CD4-positive, alpha-beta T cell (primary cell): ENCODE results near the gene TENM4. TPM values are rescaled to one million over a fixed set of nuclear protein-coding genes. Genes with fewer than 3 reads are reported as not detected.

ENCODE experiments used
- ATAC-seq: fragments of 200-7000 bp; cut with Tn5 transposase; one replicate; pipeline ENCODE4 v1.10.0; 2022; ENCODE audit warnings: mild to moderate bottlenecking; ENCODE audit not compliant: poor library complexity
- CTCF ChIA-PET: fragments of 350-600 bp; sonication (Branson Sonifier 250); formaldehyde crosslinking; loops from one replicate; lab custom pipeline; 2021; ENCODE audit warnings: antibody characterized with exemption, inconsistent platforms; lab: Charles Lee
- POLR2A ChIA-PET: fragments of 350-600 bp; sonication (Branson Sonifier 250); formaldehyde crosslinking; loops from one replicate; lab custom pipeline; 2021; ENCODE audit warnings: antibody characterized with exemption, inconsistent platforms; lab: Charles Lee
- DNase-seq, 14 experiments: peaks; one replicate each; pipeline ENCODE4 v3.0.0-alpha.2; 2013 to 2020; ENCODE audit warnings: mixed read lengths in 2 of 14
- H3K27ac ChIP-seq, 2 donors: one replicate each; pipeline versions ENCODE4 v1.5.1 to v1.7.0; 2013; ENCODE audit warnings: low read length in 2 of 2, low read depth in 1 of 2, mild to moderate bottlenecking in 1 of 2
- H3K27me3 ChIP-seq, 2 experiments: 1 replicate in 1 of 2; 2 replicates in 1 of 2; pipeline versions ENCODE4 v1.6.1 to v1.7.0; 2013; ENCODE audit warnings: low read length in 2 of 2, control low read depth in 1 of 2, mild to moderate bottlenecking in 1 of 2, moderate library complexity in 1 of 2; ENCODE audit not compliant: insufficient read depth in 2 of 2, control insufficient read depth in 1 of 2
- H3K36me3 ChIP-seq: one replicate; pipeline ENCODE4 v1.6.1; 2013; ENCODE audit warnings: low read length, control low read depth; ENCODE audit not compliant: insufficient read depth
- H3K4me1 ChIP-seq: one replicate; pipeline ENCODE4 v1.6.1; 2013; ENCODE audit warnings: low read length, control low read depth; ENCODE audit not compliant: insufficient read depth
- H3K4me3 ChIP-seq: one replicate; pipeline ENCODE4 v1.5.1; 2013; ENCODE audit warnings: mild to moderate bottlenecking, low read length, moderate library complexity
- H3K9me3 ChIP-seq, 2 experiments: 1 replicate in 1 of 2; 2 replicates in 1 of 2; pipeline versions ENCODE4 v1.6.1 to v1.7.0; 2013; ENCODE audit warnings: low read length in 2 of 2, mild to moderate bottlenecking in 2 of 2, control low read depth in 1 of 2, moderate library complexity in 1 of 2; ENCODE audit not compliant: control insufficient read depth in 1 of 2, insufficient read depth in 1 of 2
- H3K27ac Mint-ChIP-seq: one replicate; pipeline ENCODE4 v1.8.0; 2020; ENCODE audit warnings: mixed read lengths
- H3K27me3 Mint-ChIP-seq: one replicate; pipeline ENCODE4 v1.8.0; 2021; ENCODE audit warnings: mixed read lengths
- H3K36me3 Mint-ChIP-seq: one replicate; pipeline ENCODE4 v1.8.0; 2021; ENCODE audit warnings: low read depth, mixed read lengths
- H3K4me1 Mint-ChIP-seq: one replicate; pipeline ENCODE4 v1.8.0; 2021; ENCODE audit warnings: low read depth, mixed read lengths
- H3K4me3 Mint-ChIP-seq: one replicate; pipeline ENCODE4 v1.8.0; 2020; ENCODE audit warnings: mild to moderate bottlenecking, mixed read lengths
- H3K9me3 Mint-ChIP-seq: one replicate; pipeline ENCODE4 v1.8.0; 2020; ENCODE audit warnings: mixed read lengths
- CTCF ChIP-seq: fragments of 200-600 bp; IDR thresholded peaks from one replicate; pipeline ENCODE4 v1.8.0; 2022; ENCODE audit warnings: antibody characterized with exemption, mild to moderate bottlenecking
- intact Hi-C, 2 experiments: fragments of 100-400 bp; cut with DNase I in 1 of 2; cut with micrococcal nuclease in 1 of 2; formaldehyde crosslinking; loops; one replicate each; pipeline versions ENCODE4 v1.15.1 to v1.9.0; 2023 to 2025; cut with DNase I, micrococcal nuclease
- total RNA-seq, 174 experiments: library from RNA in 2 of 174; stranded (reverse) in 2 of 174; gene quantifications; one replicate each; pipeline ENCODE4 v1.2.3 and lab custom pipeline; 2021 to 2026

TENM4 gene
- total RNA-seq, 2 experiments from 2014 or later: 0.22 to 0.31 TPM

- Mint-ChIP-seq H3K27ac (no peak overlapping the region), H3K27me3 (peaks cover 8% of the 10 kb centered on the region), H3K4me3 (no peak overlapping the region), H3K4me1 (no peaks in the 10 kb centered on the region), H3K9me3 (no peaks in the 10 kb centered on the region), H3K36me3 (no peaks in the 10 kb centered on the region)
- Histone ChIP-seq H3K27ac (no peak overlapping the region), H3K27me3 (no peaks in the 10 kb centered on the region), H3K36me3 (no peaks in the 10 kb centered on the region), H3K4me3 (no peak overlapping the region), H3K4me1 (no peaks in the 10 kb centered on the region), H3K9me3 (peaks cover 0 to 4% of the 10 kb centered on the region in 2 experiments)
- intact Hi-C loops: no loop called here
- DNase-seq (no peak), ATAC-seq (no peak)
- POLR2A ChIA-PET: no interaction called here
- no peak for TF ChIP-seq CTCF
- CTCF ChIA-PET: no interaction called here
Measured at GRCh38 chr11:78912778-78913177, 528.1 kb downstream of the TENM4 start.

- DNase-seq (no peak), ATAC-seq (no peak)
- CTCF ChIA-PET: no interaction called here
- Histone ChIP-seq H3K9me3 (peaks cover 0 to 4% of the 10 kb centered on the region in 2 experiments), H3K4me3 (no peak overlapping the region), H3K27ac (no peak overlapping the region), H3K36me3 (no peaks in the 10 kb centered on the region), H3K27me3 (no peaks in the 10 kb centered on the region), H3K4me1 (no peaks in the 10 kb centered on the region)
- H3K27me3 Mint-ChIP-seq: peaks cover 5% of the 10 kb centered on the region
- TF ChIP-seq CTCF: no peak
- H3K36me3 Mint-ChIP-seq: no peaks in the 10 kb centered on the region
- H3K27ac Mint-ChIP-seq: no peak overlapping the region
- H3K9me3 Mint-ChIP-seq: no peaks in the 10 kb centered on the region
- no peaks in the 10 kb centered on the region for H3K4me1 Mint-ChIP-seq
- POLR2A ChIA-PET: no interaction called here
- intact Hi-C loops: no loop called here
- H3K4me3 Mint-ChIP-seq: no peak overlapping the region
Measured at GRCh38 chr11:78910322-78910721, 530.5 kb downstream of the TENM4 start.

GRCh38 chr11:78909386-78909785 lies 531.4 kb downstream of the TENM4 start:
- H3K36me3 ChIP-seq: no peaks in the 10 kb centered on the region

More at GRCh38 chr11:78909386-78909785, 531.4 kb downstream of the TENM4 start:
- no peaks in the 10 kb centered on the region for H3K9me3 Mint-ChIP-seq
- no peaks in the 10 kb centered on the region for H3K4me1 Mint-ChIP-seq
- no peaks in the 10 kb centered on the region for H3K9me3 ChIP-seq
- no peak overlapping the region for H3K4me3 ChIP-seq
- no peak overlapping the region for H3K27ac ChIP-seq
- intact Hi-C loops: no loop called here
- no peaks in the 10 kb centered on the region for H3K4me1 ChIP-seq
- DNase-seq (no peak), ATAC-seq (no peak)
- no peak overlapping the region for H3K27ac Mint-ChIP-seq
- peaks cover 5% of the 10 kb centered on the region for H3K27me3 Mint-ChIP-seq
- ChIA-PET CTCF (no interaction called here), POLR2A (no interaction called here)
- no peaks in the 10 kb centered on the region for H3K36me3 Mint-ChIP-seq
- TF ChIP-seq CTCF: no peak
- H3K27me3 ChIP-seq: no peaks in the 10 kb centered on the region
- no peak overlapping the region for H3K4me3 Mint-ChIP-seq
